ENCODE measurements around the gene EPAS1. TPM values are rescaled to one million over a fixed set of nuclear protein-coding genes. Genes with fewer than 3 reads are reported as not detected.

The EPAS1 gene
- total RNA-seq, 1 experiment from 2014 or later: 106 TPM

DNA sequence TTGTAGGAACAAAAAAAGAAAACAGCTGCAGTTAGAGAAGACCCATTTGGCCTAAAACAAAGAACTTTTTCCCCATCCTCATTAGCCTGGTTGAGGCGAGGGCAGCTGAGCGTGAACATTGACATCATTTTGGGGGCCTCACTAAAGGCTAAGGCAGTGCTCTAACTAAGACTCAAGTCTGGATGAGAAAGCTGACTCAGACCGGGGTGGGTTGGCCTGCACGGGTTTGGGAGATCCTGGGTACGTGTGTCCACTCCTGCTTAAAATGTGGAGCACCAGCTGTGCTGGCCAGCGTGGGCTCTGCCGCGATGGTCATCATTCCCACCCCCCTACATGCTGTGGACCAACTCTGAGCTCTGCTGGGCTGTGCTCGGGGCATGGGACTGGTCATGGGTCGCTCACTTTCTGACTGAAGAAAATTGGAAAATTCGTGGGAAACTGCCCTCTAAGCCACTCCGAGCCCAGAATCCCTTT lies 96.2 kb downstream of the EPAS1 start:
- Histone ChIP-seq H3K9me3 (ENCODE audit: control insufficient read depth, insufficient read depth, low read depth, low read length) (no peaks in the 10 kb centered on the region), H3K27ac (ENCODE audit: low read length) (no peak overlapping the region), H3K4me1 (ENCODE audit: control insufficient read depth, insufficient read depth, low read length) (no peaks in the 10 kb centered on the region), H3K36me3 (ENCODE audit: control insufficient read depth, insufficient read depth, low read length) (no peaks in the 10 kb centered on the region), H3K27me3 (ENCODE audit: control insufficient read depth, insufficient read depth, low read length) (peaks cover 2% of the 10 kb centered on the region; the same call in 1 of the 2 replicates), H3K4me3 (ENCODE audit: low read depth in 2 of 2, low read length in 2 of 2) (no peak overlapping the region)
- CTCF ChIA-PET: interaction anchor here (0.6 kb wide), 1 partner anchor 10 kb away, joined by 4 read pairs; no protein-coding TSS in a partner anchor
- ATAC-seq (no peak), DNase-seq (ENCODE audit: low read depth, low spot score) (no peak)
- POLR2A ChIA-PET: no interaction called here
- no TSS peak for BruUV-seq (replicated peaks)
- TF ChIP-seq, protein P1, sequence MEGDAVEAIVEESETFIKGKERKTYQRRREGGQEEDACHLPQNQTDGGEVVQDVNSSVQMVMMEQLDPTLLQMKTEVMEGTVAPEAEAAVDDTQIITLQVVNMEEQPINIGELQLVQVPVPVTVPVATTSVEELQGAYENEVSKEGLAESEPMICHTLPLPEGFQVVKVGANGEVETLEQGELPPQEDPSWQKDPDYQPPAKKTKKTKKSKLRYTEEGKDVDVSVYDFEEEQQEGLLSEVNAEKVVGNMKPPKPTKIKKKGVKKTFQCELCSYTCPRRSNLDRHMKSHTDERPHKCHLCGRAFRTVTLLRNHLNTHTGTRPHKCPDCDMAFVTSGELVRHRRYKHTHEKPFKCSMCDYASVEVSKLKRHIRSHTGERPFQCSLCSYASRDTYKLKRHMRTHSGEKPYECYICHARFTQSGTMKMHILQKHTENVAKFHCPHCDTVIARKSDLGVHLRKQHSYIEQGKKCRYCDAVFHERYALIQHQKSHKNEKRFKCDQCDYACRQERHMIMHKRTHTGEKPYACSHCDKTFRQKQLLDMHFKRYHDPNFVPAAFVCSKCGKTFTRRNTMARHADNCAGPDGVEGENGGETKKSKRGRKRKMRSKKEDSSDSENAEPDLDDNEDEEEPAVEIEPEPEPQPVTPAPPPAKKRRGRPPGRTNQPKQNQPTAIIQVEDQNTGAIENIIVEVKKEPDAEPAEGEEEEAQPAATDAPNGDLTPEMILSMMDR (IDR thresholded peaks at IDR 0.05): no peak
- TF ChIP-seq SIN3A (IDR thresholded peaks at IDR 0.05; ENCODE audit: borderline replicate concordance, insufficient read depth, low read depth, low read length): no peak
- TF ChIP-seq, protein P2, sequence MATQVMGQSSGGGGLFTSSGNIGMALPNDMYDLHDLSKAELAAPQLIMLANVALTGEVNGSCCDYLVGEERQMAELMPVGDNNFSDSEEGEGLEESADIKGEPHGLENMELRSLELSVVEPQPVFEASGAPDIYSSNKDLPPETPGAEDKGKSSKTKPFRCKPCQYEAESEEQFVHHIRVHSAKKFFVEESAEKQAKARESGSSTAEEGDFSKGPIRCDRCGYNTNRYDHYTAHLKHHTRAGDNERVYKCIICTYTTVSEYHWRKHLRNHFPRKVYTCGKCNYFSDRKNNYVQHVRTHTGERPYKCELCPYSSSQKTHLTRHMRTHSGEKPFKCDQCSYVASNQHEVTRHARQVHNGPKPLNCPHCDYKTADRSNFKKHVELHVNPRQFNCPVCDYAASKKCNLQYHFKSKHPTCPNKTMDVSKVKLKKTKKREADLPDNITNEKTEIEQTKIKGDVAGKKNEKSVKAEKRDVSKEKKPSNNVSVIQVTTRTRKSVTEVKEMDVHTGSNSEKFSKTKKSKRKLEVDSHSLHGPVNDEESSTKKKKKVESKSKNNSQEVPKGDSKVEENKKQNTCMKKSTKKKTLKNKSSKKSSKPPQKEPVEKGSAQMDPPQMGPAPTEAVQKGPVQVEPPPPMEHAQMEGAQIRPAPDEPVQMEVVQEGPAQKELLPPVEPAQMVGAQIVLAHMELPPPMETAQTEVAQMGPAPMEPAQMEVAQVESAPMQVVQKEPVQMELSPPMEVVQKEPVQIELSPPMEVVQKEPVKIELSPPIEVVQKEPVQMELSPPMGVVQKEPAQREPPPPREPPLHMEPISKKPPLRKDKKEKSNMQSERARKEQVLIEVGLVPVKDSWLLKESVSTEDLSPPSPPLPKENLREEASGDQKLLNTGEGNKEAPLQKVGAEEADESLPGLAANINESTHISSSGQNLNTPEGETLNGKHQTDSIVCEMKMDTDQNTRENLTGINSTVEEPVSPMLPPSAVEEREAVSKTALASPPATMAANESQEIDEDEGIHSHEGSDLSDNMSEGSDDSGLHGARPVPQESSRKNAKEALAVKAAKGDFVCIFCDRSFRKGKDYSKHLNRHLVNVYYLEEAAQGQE (IDR thresholded peaks at IDR 0.05; ENCODE audit: insufficient read depth in 1 of 2, low read depth in 2 of 2, low read length in 1 of 2): no peak
- no peak for TF ChIP-seq TCF7L2 (IDR thresholded peaks at IDR 0.05; ENCODE audit: low read depth, low read length)
- TF ChIP-seq POLR2AphosphoS5 (IDR thresholded peaks at IDR 0.05; ENCODE audit: low read depth, low read length): no peak
- in situ Hi-C loops (cut with HindIII; ENCODE audit: low pct_unique_long_range_greater_than_20kb, low sequenced_read_pairs): no loop called here
- intact Hi-C loops (cut with micrococcal nuclease; ENCODE audit: unreplicated experiment): no loop called here

DNA sequence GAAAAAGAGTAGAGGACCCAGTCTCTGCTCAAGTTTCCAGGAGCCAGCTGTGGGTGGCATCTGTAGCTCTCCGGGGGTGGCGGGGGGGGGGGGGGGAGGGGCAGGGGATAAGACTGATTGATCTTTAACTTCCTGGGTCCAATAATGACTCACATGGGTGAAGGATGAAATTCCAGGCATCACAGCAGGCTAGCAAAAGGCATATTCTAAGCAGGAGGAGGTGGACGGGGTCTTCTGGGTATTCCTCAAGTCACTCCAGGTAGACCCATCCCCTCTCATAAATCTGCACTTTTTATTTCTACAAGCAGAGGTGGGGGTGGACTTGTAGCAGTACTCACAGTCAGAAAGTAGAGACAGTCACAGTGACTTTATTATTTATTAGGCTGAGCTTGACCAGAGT lies 96.7 kb downstream of the EPAS1 start:
- Histone ChIP-seq H3K4me1 (ENCODE audit: control insufficient read depth, insufficient read depth, low read length) (no peaks in the 10 kb centered on the region), H3K36me3 (ENCODE audit: control insufficient read depth, insufficient read depth, low read length) (no peaks in the 10 kb centered on the region), H3K4me3 (ENCODE audit: low read depth in 2 of 2, low read length in 2 of 2) (no peak overlapping the region), H3K27me3 (ENCODE audit: control insufficient read depth, insufficient read depth, low read length) (peaks cover 2% of the 10 kb centered on the region; the same call in 1 of the 2 replicates), H3K9me3 (ENCODE audit: control insufficient read depth, insufficient read depth, low read depth, low read length) (no peaks in the 10 kb centered on the region), H3K27ac (ENCODE audit: low read length) (no peak overlapping the region)
- no TSS peak for BruUV-seq (replicated peaks)
- ATAC-seq (no peak), DNase-seq (ENCODE audit: low read depth, low spot score) (no peak)
- CTCF ChIA-PET: interaction anchor here (0.6 kb wide), 1 partner anchor 11 kb away, joined by 4 read pairs; no protein-coding TSS in a partner anchor
- intact Hi-C loops (cut with micrococcal nuclease; ENCODE audit: unreplicated experiment): no loop called here
- POLR2A ChIA-PET: no interaction called here
- no peak for TF ChIP-seq SIN3A (IDR thresholded peaks at IDR 0.05; ENCODE audit: borderline replicate concordance, insufficient read depth, low read depth, low read length)
- TF ChIP-seq, protein P1 (IDR thresholded peaks at IDR 0.05): no peak
- no peak for TF ChIP-seq TCF7L2 (IDR thresholded peaks at IDR 0.05; ENCODE audit: low read depth, low read length)
- TF ChIP-seq, protein P2 (IDR thresholded peaks at IDR 0.05; ENCODE audit: insufficient read depth in 1 of 2, low read depth in 2 of 2, low read length in 1 of 2): no peak
- TF ChIP-seq POLR2AphosphoS5 (IDR thresholded peaks at IDR 0.05; ENCODE audit: low read depth, low read length): no peak
- in situ Hi-C loops (cut with HindIII; ENCODE audit: low pct_unique_long_range_greater_than_20kb, low sequenced_read_pairs): no loop called here

Data from Panc1 (cell line).